H1 (cell line): ENCODE measurements around the gene POLR3GL. TPM values are rescaled to one million over a fixed set of nuclear protein-coding genes. Genes with fewer than 3 reads are reported as not detected.
A peak's percentile ranks its signal among the peaks of the same experiment; 100 is the strongest.

Experiments
- CTCF ChIA-PET: fragments of 300-600 bp; sonication (Branson Sonifier 250); formaldehyde crosslinking; loops from one replicate; lab custom pipeline; 2021; ENCODE audit not compliant: partially characterized antibody; lab: Charles Lee
- POLR2A ChIA-PET: fragments of 300-600 bp; sonication (Branson Sonifier 250); formaldehyde crosslinking; loops from one replicate; lab custom pipeline; 2021; ENCODE audit warnings: inconsistent platforms; ENCODE audit not compliant: partially characterized antibody; lab: Charles Lee
- DNase-seq, 2 experiments: peaks; one replicate each; pipeline versions ENCODE4 v3.0.0 to v3.0.0-alpha.2; 2010 to 2022; ENCODE audit warnings: low spot score in 2 of 2, low read depth in 1 of 2, mixed read lengths in 1 of 2
- FAIRE-seq: peaks from 2 replicates; lab custom pipeline; 2011; peaks lifted over from hg19 to GRCh38; lab: Jason Lieb, UNC
- H2AFZ ChIP-seq: 2 replicates; pipeline ENCODE4 v1.8.1; 2012; ENCODE audit warnings: low read length, inconsistent platforms
- H2AK5ac ChIP-seq: 2 replicates; pipeline ENCODE4 v1.6.1; 2013; ENCODE audit warnings: low read depth, low read length
- H2BK120ac ChIP-seq: replicated peaks from 2 replicates; pipeline ENCODE3; 2013; ENCODE audit warnings: low read depth, low read length, inconsistent platforms
- H2BK12ac ChIP-seq: 2 replicates; pipeline ENCODE4 v1.6.1; 2013; ENCODE audit warnings: low read depth, low read length
- H2BK15ac ChIP-seq: 2 replicates; pipeline ENCODE4 v1.6.1; 2013; ENCODE audit warnings: low read length
- H2BK20ac ChIP-seq: 2 replicates; pipeline ENCODE4 v1.6.1; 2013; ENCODE audit warnings: low read length
- H2BK5ac ChIP-seq: 2 replicates; pipeline ENCODE4 v1.6.1; 2013; ENCODE audit warnings: low read depth, low read length
- H3K14ac ChIP-seq: 2 replicates; pipeline ENCODE4 v1.6.1; 2013; ENCODE audit warnings: inconsistent platforms; ENCODE audit not compliant: insufficient read length
- H3K18ac ChIP-seq: 2 replicates; pipeline ENCODE4 v1.6.1; 2013; ENCODE audit warnings: low read length; ENCODE audit errors: extremely low read depth
- H3K23ac ChIP-seq: 2 replicates; pipeline ENCODE4 v1.6.1; 2013; ENCODE audit warnings: inconsistent platforms; ENCODE audit not compliant: insufficient read length
- H3K23me2 ChIP-seq: 2 replicates; pipeline ENCODE4 v1.6.1; 2013; ENCODE audit warnings: low read depth, low read length
- H3K27ac ChIP-seq: 2 replicates; pipeline ENCODE4 v1.6.1; 2011; ENCODE audit warnings: low read depth, low read length, inconsistent platforms
- H3K27me3 ChIP-seq, 4 experiments: replicated peaks in 1 of 4; 1 replicate in 1 of 4; 2 replicates in 3 of 4; pipeline versions ENCODE4 v1.6.1 to v1.8.1; 2011 to 2013; ENCODE audit warnings: low read length in 3 of 4, mild to moderate bottlenecking in 3 of 4, inconsistent platforms in 2 of 4, mixed read lengths in 2 of 4, moderate library complexity in 1 of 4; ENCODE audit not compliant: control insufficient read depth in 3 of 4, insufficient read depth in 3 of 4; ENCODE audit errors: extremely low read depth in 1 of 4
- H3K36me3 ChIP-seq, 4 experiments: 2 replicates each; pipeline versions ENCODE4 v1.6.1 to v1.8.1; 2011 to 2013; ENCODE audit warnings: mild to moderate bottlenecking in 4 of 4, low read length in 3 of 4, moderate library complexity in 2 of 4, control low read depth in 1 of 4, inconsistent platforms in 1 of 4; ENCODE audit not compliant: insufficient read depth in 4 of 4, control insufficient read depth in 2 of 4
- H3K4ac ChIP-seq: replicated peaks from 2 replicates; pipeline ENCODE3; 2013; ENCODE audit warnings: low read length, low read depth, mixed read lengths, inconsistent platforms; ENCODE audit not compliant: insufficient read length
- H3K4me1 ChIP-seq, 4 experiments: replicated peaks in 1 of 4; 1 replicate in 1 of 4; 2 replicates in 3 of 4; pipeline versions ENCODE4 v1.6.1 to v1.8.1; 2011 to 2013; ENCODE audit warnings: low read length in 3 of 4, inconsistent platforms in 2 of 4, mixed read lengths in 1 of 4; ENCODE audit not compliant: insufficient read depth in 4 of 4, control insufficient read depth in 3 of 4
- H3K4me2 ChIP-seq, 2 experiments: 2 replicates each; pipeline versions ENCODE4 v1.6.1 to v1.8.1; 2011 to 2013; ENCODE audit warnings: low read depth in 2 of 2, low read length in 2 of 2, control low read depth in 1 of 2, inconsistent platforms in 1 of 2, mild to moderate bottlenecking in 1 of 2; ENCODE audit not compliant: insufficient read depth in 1 of 2
- H3K4me3 ChIP-seq, 4 experiments: fragments of 200-600, 300-600 bp in 1 of 4; sonication (generic), shearing (Covaris generic), sonication (Bioruptor Twin) in 1 of 4; 2 replicates each; pipeline versions ENCODE4 v1.5.1 to v1.8.1; 2011 to 2016; ENCODE audit warnings: low read length in 4 of 4, low read depth in 3 of 4, control low read depth in 2 of 4, inconsistent platforms in 2 of 4, mild to moderate bottlenecking in 2 of 4, mixed read lengths in 1 of 4, moderate library complexity in 1 of 4; ENCODE audit not compliant: insufficient read depth in 2 of 4; ENCODE audit errors: extremely low read depth in 1 of 4
- H3K56ac ChIP-seq: replicated peaks from 2 replicates; pipeline ENCODE3; 2013; ENCODE audit warnings: low read depth, mild to moderate bottlenecking, mixed read lengths, low read length, inconsistent platforms; ENCODE audit not compliant: insufficient read length
- H3K79me1 ChIP-seq: 2 replicates; pipeline ENCODE4 v1.6.1; 2013; ENCODE audit warnings: low read depth, low read length, control low read depth
- H3K79me2 ChIP-seq, 2 experiments: 2 replicates each; pipeline versions ENCODE4 v1.6.1 to v1.8.1; 2012 to 2013; ENCODE audit warnings: low read length in 2 of 2, mild to moderate bottlenecking in 2 of 2, inconsistent platforms in 1 of 2; ENCODE audit not compliant: insufficient read depth in 2 of 2, control insufficient read depth in 1 of 2
- H3K9ac ChIP-seq, 4 experiments: replicated peaks in 1 of 4; 1 replicate in 1 of 4; 2 replicates in 3 of 4; pipeline versions ENCODE4 v1.6.1 to v1.8.1; 2011 to 2013; ENCODE audit warnings: low read depth in 3 of 4, low read length in 3 of 4, control low read depth in 2 of 4, mild to moderate bottlenecking in 2 of 4, moderate library complexity in 2 of 4, inconsistent platforms in 1 of 4; ENCODE audit errors: extremely low read depth in 1 of 4
- H3K9me3 ChIP-seq, 2 experiments: 2 replicates each; pipeline versions ENCODE4 v1.6.1 to v1.8.1; 2012 to 2013; ENCODE audit warnings: mild to moderate bottlenecking in 2 of 2, moderate library complexity in 2 of 2, control low read depth in 1 of 2, inconsistent platforms in 1 of 2, low read depth in 1 of 2, low read length in 1 of 2, mixed read lengths in 1 of 2; ENCODE audit not compliant: insufficient read depth in 2 of 2
- H4K20me1 ChIP-seq, 2 experiments: replicated peaks in 1 of 2; 2 replicates each; pipeline versions ENCODE3 to v1.8.1; 2011 to 2013; ENCODE audit warnings: inconsistent platforms in 2 of 2, low read length in 2 of 2, mild to moderate bottlenecking in 1 of 2; ENCODE audit not compliant: insufficient read depth in 2 of 2, control insufficient read depth in 1 of 2
- H4K5ac ChIP-seq: 2 replicates; pipeline ENCODE4 v1.6.1; 2013; ENCODE audit warnings: low read length, low read depth, mixed read lengths, inconsistent platforms; ENCODE audit not compliant: insufficient read length
- H4K8ac ChIP-seq: 2 replicates; pipeline ENCODE4 v1.8.0; 2013; ENCODE audit warnings: mild to moderate bottlenecking, moderate library complexity, low read length, inconsistent platforms; ENCODE audit not compliant: insufficient read depth; ENCODE audit errors: extremely low read depth
- H4K91ac ChIP-seq: replicated peaks from 2 replicates; pipeline ENCODE3; 2013; ENCODE audit warnings: low read length, mixed read lengths, inconsistent platforms; ENCODE audit not compliant: insufficient read length
- ASH2L ChIP-seq: fragments of 200-600, 300-600 bp; sonication (generic); IDR thresholded peaks from one replicate; pipeline ENCODE4 v1.7.1; 2017; ENCODE audit warnings: low read length
- FOSL1 ChIP-seq: IDR thresholded peaks from 2 replicates; pipeline ENCODE4 v1.6.1; 2011; ENCODE audit warnings: mild to moderate bottlenecking, low read depth, low read length, moderate library complexity; ENCODE audit not compliant: insufficient read depth
- GABPA ChIP-seq: IDR thresholded peaks from 2 replicates; pipeline ENCODE4 v1.6.1; 2011; ENCODE audit warnings: mild to moderate bottlenecking, low read length, moderate library complexity, borderline replicate concordance; ENCODE audit not compliant: insufficient read depth
- JUND ChIP-seq: IDR thresholded peaks from 2 replicates; pipeline ENCODE4 v1.6.1; 2011; ENCODE audit warnings: mild to moderate bottlenecking, improper control_type of control experiment, low read length
- KDM1A ChIP-seq: fragments of 200-600, 300-600 bp; sonication (generic); IDR thresholded peaks from 2 replicates; pipeline ENCODE4 v1.7.1; 2016; ENCODE audit warnings: mild to moderate bottlenecking, low read length, borderline replicate concordance
- POLR2AphosphoS5 ChIP-seq: IDR thresholded peaks from 2 replicates; pipeline ENCODE4 v1.6.1; 2011; ENCODE audit warnings: low read depth, low read length
- RXRA ChIP-seq: IDR thresholded peaks from 2 replicates; pipeline ENCODE4 v1.6.1; 2011; ENCODE audit warnings: low read depth, mild to moderate bottlenecking, low read length, moderate library complexity; ENCODE audit not compliant: insufficient read depth
- SP1 ChIP-seq: IDR thresholded peaks from 2 replicates; pipeline ENCODE4 v1.6.1; 2011; ENCODE audit warnings: low read depth, low read length
- SRF ChIP-seq: IDR thresholded peaks from 2 replicates; pipeline ENCODE4 v1.6.1; 2011; ENCODE audit warnings: mild to moderate bottlenecking, low read depth, low read length, moderate library complexity
- TBP ChIP-seq: IDR thresholded peaks from 2 replicates; pipeline ENCODE4 v1.6.1; 2011; ENCODE audit warnings: low read depth, low read length, improper control_type of control experiment
- TCF12 ChIP-seq: IDR thresholded peaks from 2 replicates; pipeline ENCODE4 v1.6.1; 2011; ENCODE audit warnings: low read depth, mild to moderate bottlenecking, low read length
- WGBS, 2 experiments: shearing (Covaris generic) in 1 of 2; methylation state at CpG; one replicate each; pipeline versions ENCODE4 v1.1.6 to v1.1.7; 2013 to 2015; ENCODE audit warnings: low lambda C conversion rate in 2 of 2, mixed read lengths in 2 of 2, inconsistent platforms in 1 of 2, low coverage in 1 of 2, missing lambda C conversion rate in 1 of 2; ENCODE audit not compliant: insufficient replicate concordance in 2 of 2, insufficient coverage in 1 of 2, insufficient read length in 1 of 2; ENCODE audit errors: extremely low coverage in 1 of 2, missing lambda C conversion rate in 1 of 2; 5-methylcytosine and 5-hydroxymethylcytosine counted together
- polyA plus RNA-seq, 7 experiments: library from polyadenylated mRNA; depleted of rRNA in 3 of 7; stranded (reverse) in 5 of 7; unstranded in 2 of 7; fragments of >200 nt in 5 of 7; fragments of 200-250 nt in 2 of 7; gene quantifications; 1 replicate in 5 of 7; 2 replicates in 1 of 7; 4 replicates in 1 of 7; pipeline versions ENCODE4 v1.2.1 to v1.2.3, GENCODE V29; 2011 to 2013; ENCODE audit warnings: missing spikeins in 2 of 7, mixed read lengths in 2 of 7
- total RNA-seq: library from RNA; stranded (reverse); fragmentation: NEBNext Ultra II Directional; extraction: Animal tissue kit (Norgen Biotek cat#: 25700); gene quantifications from 2 replicates; pipeline ENCODE4 v1.2.1, GENCODE V29; 2021
- TF ChIP-seq, protein P1 (sequence below): IDR thresholded peaks from 2 replicates; pipeline ENCODE4 v1.6.1; 2012; ENCODE audit warnings: inconsistent platforms

The POLR3GL gene
- total and polyA plus RNA-seq, 2 of the 8 experiments (the other 6 are each of a cell fraction or from before 2014, with no cell fraction given) = 3.1 to 3.9 TPM

DNA sequence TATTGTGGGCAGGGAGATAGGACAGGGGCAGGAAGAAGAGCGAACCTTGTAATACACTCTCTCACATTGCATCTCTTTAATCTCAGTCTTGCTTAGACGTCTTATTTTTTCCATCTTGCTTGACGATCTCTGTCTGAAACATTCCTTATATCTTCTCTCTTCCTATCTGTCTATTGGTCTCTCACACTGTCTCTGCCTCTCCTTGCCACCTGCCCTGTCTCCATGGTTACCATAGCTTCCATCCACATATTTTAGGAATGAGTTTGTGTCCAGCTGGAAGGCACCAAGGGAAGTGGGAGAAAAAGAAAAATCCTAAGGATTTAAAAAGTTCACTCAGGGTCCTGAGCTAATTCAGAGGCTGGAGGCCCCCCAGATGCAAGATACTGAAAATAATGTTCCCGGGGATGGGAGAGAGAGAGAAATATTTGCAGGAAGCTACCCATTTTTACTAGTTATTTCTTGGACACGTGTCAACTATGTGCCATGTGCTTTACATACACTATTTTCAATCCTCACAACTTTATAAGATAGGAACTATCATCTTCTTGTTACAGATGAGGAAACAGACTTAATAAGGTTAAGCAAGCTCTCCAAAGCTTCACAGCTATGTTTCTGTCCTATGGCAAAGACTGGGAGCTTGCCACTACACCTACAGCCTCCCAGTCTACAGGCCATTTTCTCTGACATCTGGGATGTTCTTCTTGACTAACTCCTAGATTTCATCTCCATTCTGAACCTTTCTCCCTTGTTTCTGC, 1.0 kb upstream of the POLR3GL start:
- no peaks in the 10 kb centered on the region for H3K79me2 ChIP-seq
- no peak for DNase-seq
- H2AK5ac ChIP-seq = no peak overlapping the region
- H3K4me3 ChIP-seq = peak overlapping the region in 1 of 4 experiments; percentile 81; a peak in 2 of 8 replicates
- no peak for FAIRE-seq
- H3K79me1 ChIP-seq = no peaks in the 10 kb centered on the region
- peaks cover 0 to 17% (median 11%) of the 10 kb centered on the region in 4 experiments; a peak in 6 of 7 replicates for H3K4me1 ChIP-seq
- peaks cover 25 to 52% (median 50%) of the 10 kb centered on the region in 4 experiments for H3K27me3 ChIP-seq
- no peak overlapping the region for H2BK5ac ChIP-seq
- ChIA-PET CTCF (interaction anchor here (0.7 to 3.6 kb wide), 12 partner anchors 13 to 118 kb away, joined by 3 to 17 read pairs (median 4); partner anchors contain the start of genes NUDT17 and PIAS3), POLR2A (interaction anchor here (0.8 to 4.1 kb wide), 12 partner anchors 9 to 104 kb away, joined by 3 to 21 read pairs (median 7); partner anchors contain the start of genes PEX11B, PIAS3, RBM8A and TXNIP)
- H3K27ac ChIP-seq = no peak overlapping the region
- H3K18ac ChIP-seq = no peak overlapping the region
- no peak overlapping the region for H2BK20ac ChIP-seq
- H3K9me3 ChIP-seq = no peaks in the 10 kb centered on the region
- peak overlapping the region; percentile 74 to 93 for H3K4me2 ChIP-seq
- 71% methylated on average over 5 of the region's 5 CpGs; no CpG with 5 or more reads in 1 of the 2 experiments for WGBS, 2 experiments
- no peaks in the 10 kb centered on the region for H3K36me3 ChIP-seq
- no peak overlapping the region for H2BK120ac ChIP-seq
- no peak overlapping the region for H4K91ac ChIP-seq
- no peak overlapping the region for H2BK15ac ChIP-seq
- H3K56ac ChIP-seq = no peak overlapping the region
- H2BK12ac ChIP-seq = no peak overlapping the region
- no peak overlapping the region for H4K8ac ChIP-seq
- H4K5ac ChIP-seq = no peak overlapping the region
- peaks cover 22% of the 10 kb centered on the region for H3K23me2 ChIP-seq
- H3K14ac ChIP-seq = no peak overlapping the region
- no peak overlapping the region for H3K23ac ChIP-seq
- no peak overlapping the region for H2AFZ ChIP-seq
- H3K4ac ChIP-seq = no peak overlapping the region
- peaks cover 0 to 2% of the 10 kb centered on the region in 2 experiments for H4K20me1 ChIP-seq
- no peak overlapping the region for H3K9ac ChIP-seq
- TF ChIP-seq SP1 (no peak), RXRA (no peak), FOSL1 (no peak), TBP (no peak), POLR2AphosphoS5 (no peak), GABPA (no peak), KDM1A (no peak), SRF (no peak), JUND (no peak), ASH2L (no peak), TCF12 (no peak)
- TF ChIP-seq, protein P1, sequence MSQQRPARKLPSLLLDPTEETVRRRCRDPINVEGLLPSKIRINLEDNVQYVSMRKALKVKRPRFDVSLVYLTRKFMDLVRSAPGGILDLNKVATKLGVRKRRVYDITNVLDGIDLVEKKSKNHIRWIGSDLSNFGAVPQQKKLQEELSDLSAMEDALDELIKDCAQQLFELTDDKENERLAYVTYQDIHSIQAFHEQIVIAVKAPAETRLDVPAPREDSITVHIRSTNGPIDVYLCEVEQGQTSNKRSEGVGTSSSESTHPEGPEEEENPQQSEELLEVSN = no peak
